ENCODE results near the gene CDHR1. TPM values are rescaled to one million over a fixed set of nuclear protein-coding genes. Genes with fewer than 3 reads are reported as not detected.
A peak's percentile ranks its signal among the peaks of the same experiment; 100 is the strongest.

Gene CDHR1
- total RNA-seq, 1 donor from 2014 or later: 19.8 TPM

DNA sequence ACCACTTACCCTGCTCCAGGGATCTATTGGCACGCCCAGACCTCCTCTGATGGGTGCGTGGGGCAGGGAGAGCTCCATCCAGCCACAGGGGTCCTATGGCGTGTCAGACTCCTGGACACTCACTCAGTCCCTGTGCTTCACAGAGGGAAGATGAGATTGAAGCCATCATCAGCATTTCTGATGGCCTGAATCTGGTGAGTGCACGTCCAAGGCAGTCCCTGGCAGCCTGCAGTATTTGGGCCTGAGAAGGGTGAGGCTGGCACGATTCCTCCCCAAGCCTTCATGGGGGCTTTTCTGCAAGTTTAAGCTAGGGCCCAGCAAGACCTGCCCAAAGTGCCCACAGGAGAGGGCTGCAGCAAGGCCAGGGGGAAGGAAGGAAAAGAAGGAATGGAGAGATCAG, 3.3 kb downstream of the CDHR1 start:
- no peak for TF ChIP-seq CTCF (conservative IDR thresholded peaks at IDR 0.05)
- H3K27me3 Mint-ChIP-seq (ENCODE audit: low read depth): peaks cover 14% of the 10 kb centered on the region
- no peak for DNase-seq (ENCODE audit: low read depth, low spot score)
- no peaks in the 10 kb centered on the region for H3K4me1 Mint-ChIP-seq
- no peak overlapping the region for H3K27ac Mint-ChIP-seq (ENCODE audit: unreplicated experiment)
- no peak overlapping the region for H3K4me3 Mint-ChIP-seq
- no peaks in the 10 kb centered on the region for H3K36me3 Mint-ChIP-seq (ENCODE audit: low read depth)
- H3K9me3 Mint-ChIP-seq: no peaks in the 10 kb centered on the region

DNA sequence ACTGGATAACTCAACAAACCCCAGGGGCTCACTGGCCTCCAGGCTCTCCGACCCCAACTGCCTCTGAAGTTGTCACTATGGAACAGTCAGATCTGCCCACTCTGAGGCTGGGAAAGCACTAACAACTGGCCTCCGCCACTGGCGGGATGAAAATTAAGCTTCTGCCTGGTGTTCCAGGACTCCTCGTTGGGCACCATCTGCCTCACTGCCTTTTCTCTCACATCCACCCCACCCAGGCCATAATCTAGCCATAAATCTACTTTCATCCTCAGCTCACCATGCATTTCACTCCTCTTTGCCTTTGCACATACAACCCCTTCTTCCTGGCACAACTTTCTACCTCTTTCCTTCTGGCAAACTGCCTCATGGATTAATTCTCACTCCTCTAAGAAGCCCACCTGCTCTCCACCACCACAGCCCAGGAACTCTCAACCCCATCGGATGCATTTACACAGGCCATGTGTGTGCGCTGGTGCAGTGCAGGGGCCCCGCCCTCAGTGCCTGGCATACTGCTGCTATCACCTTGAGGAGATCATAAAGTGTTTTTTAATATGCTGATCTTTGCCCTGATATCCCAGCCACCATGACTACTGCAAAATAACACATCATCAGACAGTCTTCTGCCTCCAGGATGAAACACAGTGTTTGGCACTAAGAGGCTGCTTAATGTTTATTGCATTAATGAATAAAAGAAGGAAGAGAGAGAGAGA, 4.0 kb downstream of the CDHR1 start:
- Mint-ChIP-seq H3K4me1 (no peaks in the 10 kb centered on the region), H3K27me3 (ENCODE audit: low read depth) (peaks cover 12% of the 10 kb centered on the region), H3K27ac (ENCODE audit: unreplicated experiment) (no peak overlapping the region), H3K9me3 (no peaks in the 10 kb centered on the region), H3K36me3 (ENCODE audit: low read depth) (no peaks in the 10 kb centered on the region), H3K4me3 (peak overlapping the region; percentile 12)
- DNase-seq (ENCODE audit: low read depth, low spot score): no peak
- TF ChIP-seq CTCF (conservative IDR thresholded peaks at IDR 0.05): no peak

- Mint-ChIP-seq H3K27ac (ENCODE audit: unreplicated experiment) (no peak overlapping the region), H3K4me3 (no peak overlapping the region), H3K27me3 (ENCODE audit: low read depth) (peaks cover 2% of the 10 kb centered on the region), H3K4me1 (no peaks in the 10 kb centered on the region), H3K36me3 (ENCODE audit: low read depth) (no peaks in the 10 kb centered on the region), H3K9me3 (no peaks in the 10 kb centered on the region)
- no peak for DNase-seq (ENCODE audit: low read depth, low spot score)
- no peak for TF ChIP-seq CTCF (conservative IDR thresholded peaks at IDR 0.05)
Measured at GRCh38 chr10:84200537-84201243, 6.4 kb downstream of the CDHR1 start.

GRCh38 chr10:84201244-84201606, 6.9 kb downstream of the CDHR1 start:
- DNase-seq (ENCODE audit: low read depth, low spot score): no peak
- no peak overlapping the region for H3K27ac Mint-ChIP-seq (ENCODE audit: unreplicated experiment)
- no peak for TF ChIP-seq CTCF (conservative IDR thresholded peaks at IDR 0.05)
- no peaks in the 10 kb centered on the region for H3K9me3 Mint-ChIP-seq
- H3K4me3 Mint-ChIP-seq: no peak overlapping the region
- no peaks in the 10 kb centered on the region for H3K36me3 Mint-ChIP-seq (ENCODE audit: low read depth)
- H3K27me3 Mint-ChIP-seq (ENCODE audit: low read depth): peaks cover 2% of the 10 kb centered on the region
- H3K4me1 Mint-ChIP-seq: no peaks in the 10 kb centered on the region

DNA sequence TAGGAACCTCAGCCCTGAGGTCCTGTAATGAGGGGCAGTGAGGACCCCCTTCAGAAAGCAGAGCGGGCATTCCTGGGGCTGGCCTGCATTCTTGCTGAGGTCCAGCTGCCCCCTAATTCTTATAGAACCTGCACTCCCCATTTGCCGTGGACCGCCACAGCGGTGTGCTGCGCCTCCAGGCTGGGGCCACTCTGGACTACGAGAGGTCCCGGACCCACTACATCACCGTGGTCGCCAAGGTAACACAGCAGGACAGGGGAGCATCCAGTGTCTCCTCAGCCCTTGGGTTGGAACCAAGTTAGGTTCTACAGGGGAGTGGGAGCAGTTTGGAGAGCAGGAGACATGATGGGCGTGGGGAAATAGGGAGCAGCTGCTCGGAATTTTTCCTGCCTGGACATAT, 7.3 kb downstream of the CDHR1 start:
- Mint-ChIP-seq H3K4me3 (no peak overlapping the region), H3K4me1 (no peaks in the 10 kb centered on the region), H3K36me3 (ENCODE audit: low read depth) (no peaks in the 10 kb centered on the region), H3K9me3 (no peaks in the 10 kb centered on the region), H3K27ac (ENCODE audit: unreplicated experiment) (no peak overlapping the region), H3K27me3 (ENCODE audit: low read depth) (no peaks in the 10 kb centered on the region)
- no peak for TF ChIP-seq CTCF (conservative IDR thresholded peaks at IDR 0.05)
- DNase-seq (ENCODE audit: low read depth, low spot score): no peak
